Ascending aorta (tissue), 2 donors: ENCODE measurements around the gene C14orf119. TPM values are rescaled to one million over a fixed set of nuclear protein-coding genes. Genes with fewer than 3 reads are reported as not detected.
"Not testable (repeated sequence)": the region's sequence is repeated elsewhere in the genome, so short reads cannot be mapped to it uniquely, and the experiment has no call there.

Experiments
- DNase-seq, 2 donors: peaks; one replicate each; pipeline ENCODE4 v3.0.0-alpha.2; 2019; ENCODE audit warnings: low spot score in 2 of 2
- H3K27ac ChIP-seq, 2 donors: fragments of 200-600 bp; sonication (generic); one replicate each; pipeline ENCODE4 v1.5.1; 2016 to 2017; ENCODE audit warnings: mild to moderate bottlenecking in 1 of 2
- H3K27me3 ChIP-seq: fragments of 200-600 bp; sonication (generic); one replicate; pipeline ENCODE4 v1.5.1; 2017
- H3K36me3 ChIP-seq, 2 donors: fragments of 200-600 bp; sonication (generic); one replicate each; pipeline ENCODE4 v1.5.1; 2016
- H3K4me1 ChIP-seq, 2 donors: fragments of 200-600 bp; sonication (generic); one replicate each; pipeline ENCODE4 v1.5.1; 2016 to 2017; ENCODE audit warnings: mild to moderate bottlenecking in 1 of 2
- H3K4me3 ChIP-seq, 2 donors: fragments of 200-600 bp; sonication (generic); one replicate each; pipeline ENCODE4 v1.5.1; 2016 to 2017; ENCODE audit warnings: mild to moderate bottlenecking in 1 of 2
- H3K9me3 ChIP-seq, 2 donors: fragments of 200-600 bp; sonication (generic); one replicate each; pipeline ENCODE4 v1.5.1; 2016
- CTCF ChIP-seq, 3 experiments: fragments of 200-600 bp in 2 of 3; fragments of 450-650 bp in 1 of 3; sonication (generic) in 2 of 3; IDR thresholded peaks; one replicate each; pipeline ENCODE4 v1.5.1; 2016 to 2019; ENCODE audit warnings: antibody characterized with exemption in 3 of 3, mild to moderate bottlenecking in 1 of 3, moderate library complexity in 1 of 3
- intact Hi-C: fragments of 100-400 bp; cut with DNase I; formaldehyde crosslinking; loops from one replicate; pipeline ENCODE4 v1.15.1; 2023
- total RNA-seq: library from RNA; depleted of rRNA; stranded (reverse); fragments of >200 nt; gene quantifications from one replicate; pipeline ENCODE4 v1.1.0, GENCODE V29; 2016

Gene C14orf119
- total RNA-seq, 1 donor from 2014 or later, result 2.2 TPM

- Histone ChIP-seq H3K27ac (no peak overlapping the region), H3K4me1 (no peaks in the 10 kb centered on the region), H3K27me3 (no peaks in the 10 kb centered on the region), H3K36me3 (no peaks in the 10 kb centered on the region), H3K4me3 (no peak overlapping the region), H3K9me3 (no peaks in the 10 kb centered on the region)
- intact Hi-C loops, result no loop called here
- DNase-seq, result no peak
- no peak for TF ChIP-seq CTCF (IDR thresholded peaks at IDR 0.05)
Observed at GRCh38 chr14:23105348-23105824, 10.1 kb downstream of the C14orf119 start.

- no peak overlapping the region for H3K4me3 ChIP-seq
- no peaks in the 10 kb centered on the region for H3K36me3 ChIP-seq
- no peak for TF ChIP-seq CTCF (IDR thresholded peaks at IDR 0.05)
- no peaks in the 10 kb centered on the region for H3K27me3 ChIP-seq
- H3K9me3 ChIP-seq, result no peaks in the 10 kb centered on the region
- intact Hi-C loops, result no loop called here
- DNase-seq, result no peak
- no peaks in the 10 kb centered on the region for H3K4me1 ChIP-seq
- H3K27ac ChIP-seq, result no peak overlapping the region
Observed at GRCh38 chr14:23106747-23107045, 11.4 kb downstream of the C14orf119 start.

- intact Hi-C loops, H3K4me1 ChIP-seq, H3K27ac ChIP-seq, H3K36me3 ChIP-seq, DNase-seq, H3K4me3 ChIP-seq, H3K27me3 ChIP-seq, H3K9me3 ChIP-seq: not testable (repeated sequence)
Observed at GRCh38 chr14:23107620-23108019, 12.3 kb downstream of the C14orf119 start.

GRCh38 chr14:23108169-23108568 is 12.9 kb downstream of the C14orf119 start:
- H3K9me3 ChIP-seq, H3K36me3 ChIP-seq, H3K27me3 ChIP-seq, H3K4me1 ChIP-seq, intact Hi-C loops, DNase-seq, H3K4me3 ChIP-seq, H3K27ac ChIP-seq: not testable (repeated sequence)

GRCh38 chr14:23109769-23110168 is 14.5 kb downstream of the C14orf119 start:
- DNase-seq, result no peak
- no peak overlapping the region for H3K27ac ChIP-seq
- no peak for TF ChIP-seq CTCF (IDR thresholded peaks at IDR 0.05)
- no peaks in the 10 kb centered on the region for H3K36me3 ChIP-seq
- H3K4me1 ChIP-seq, result peaks cover 0 to 3% of the 10 kb centered on the region in 2 donors
- H3K4me3 ChIP-seq, result no peak overlapping the region
- H3K9me3 ChIP-seq, result no peaks in the 10 kb centered on the region
- intact Hi-C loops, result loop anchor here (1.0 kb wide), 1 partner anchor 31 kb away; no protein-coding TSS in a partner anchor
- no peaks in the 10 kb centered on the region for H3K27me3 ChIP-seq

- Histone ChIP-seq H3K27ac (no peak overlapping the region), H3K36me3 (no peaks in the 10 kb centered on the region), H3K9me3 (no peaks in the 10 kb centered on the region), H3K4me3 (no peak overlapping the region), H3K27me3 (no peaks in the 10 kb centered on the region), H3K4me1 (peaks cover 0 to 3% of the 10 kb centered on the region in 2 donors)
- intact Hi-C loops, result no loop called here
- TF ChIP-seq CTCF (IDR thresholded peaks at IDR 0.05), result no peak
- DNase-seq, result no peak
Observed at GRCh38 chr14:23110579-23111365, 15.5 kb downstream of the C14orf119 start.
